Measurements from ENCODE around the gene TMEM185A. TPM values are rescaled to one million over a fixed set of nuclear protein-coding genes. Genes with fewer than 3 reads are reported as not detected.
"Not testable (repeated sequence)": the region's sequence is repeated elsewhere in the genome, so short reads cannot be mapped to it uniquely, and the experiment has no call there.

The TMEM185A gene
- 21.0 TPM for total RNA-seq

DNA sequence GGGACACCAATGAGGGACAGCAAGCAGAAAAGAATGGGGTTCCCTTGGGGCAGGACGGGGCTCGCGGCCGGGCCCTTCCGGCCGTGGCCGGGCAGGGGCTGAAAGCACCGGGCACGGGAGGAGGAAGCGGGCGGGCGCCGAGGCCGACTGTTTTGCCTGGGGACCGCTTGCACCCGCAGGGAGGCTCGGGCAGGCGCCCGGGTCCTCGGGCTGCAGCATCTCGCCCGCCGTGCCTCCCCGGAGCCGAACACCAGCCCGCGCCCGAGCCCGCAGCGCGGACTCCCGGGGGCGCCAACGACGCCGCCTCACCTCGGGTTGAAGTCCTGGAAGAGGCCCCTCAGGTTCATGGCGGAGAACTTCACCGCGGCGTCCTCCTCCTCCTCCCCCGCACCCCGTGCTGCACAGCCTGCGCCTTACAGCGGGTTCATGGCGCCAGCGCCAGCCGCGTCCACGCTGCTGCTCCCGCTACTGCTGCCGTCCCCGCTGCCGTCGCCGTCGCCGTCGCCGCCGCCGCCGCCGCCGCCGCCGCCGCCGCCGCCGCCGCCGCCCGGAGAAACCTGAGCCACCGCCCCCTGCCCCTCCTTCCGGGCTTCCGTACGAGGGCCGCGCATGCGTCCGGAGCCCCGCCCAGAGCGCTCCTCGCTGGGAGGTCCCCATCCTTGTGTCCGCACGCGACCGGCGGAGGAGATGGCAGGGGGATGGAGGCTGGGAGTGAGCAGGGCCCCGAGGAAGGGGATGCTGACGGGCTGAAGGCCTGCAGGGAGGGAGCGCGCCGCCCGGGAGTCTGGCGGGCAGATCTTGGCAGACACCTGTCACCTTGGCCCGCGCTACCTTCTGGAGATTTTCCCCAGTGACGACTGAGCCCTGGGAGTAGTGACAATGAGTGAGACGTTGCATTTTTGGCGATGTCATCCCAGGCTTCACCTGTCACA, at the start of gene TMEM185A:
Gene TMEM185A, minus strand, starts transcription at position 559 of the 932 bp plus-strand sequence. Its CDS starts 212 bp downstream, at position 347.
- DNase-seq, result no peak

DNA sequence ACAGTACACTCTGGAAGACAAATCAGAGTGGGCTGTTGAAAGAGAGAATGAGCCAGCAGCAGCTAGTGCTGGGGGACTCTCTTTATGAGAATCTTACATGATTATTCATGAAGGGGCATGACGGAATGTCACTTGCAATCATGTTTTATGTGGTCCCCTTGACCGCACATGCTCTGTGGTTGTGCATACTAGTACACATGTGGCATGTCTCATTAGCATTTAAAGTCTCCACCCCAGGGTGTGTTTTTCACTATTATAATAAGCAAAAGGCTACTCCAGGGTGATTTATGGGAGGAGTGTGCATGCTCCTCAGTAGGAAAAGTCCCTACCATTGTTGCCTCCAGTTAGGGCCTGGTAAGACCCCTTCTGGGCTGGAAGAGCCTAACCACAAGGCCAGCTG, 49.6 kb upstream of the TMEM185A start:
- DNase-seq, result no peak

DNA sequence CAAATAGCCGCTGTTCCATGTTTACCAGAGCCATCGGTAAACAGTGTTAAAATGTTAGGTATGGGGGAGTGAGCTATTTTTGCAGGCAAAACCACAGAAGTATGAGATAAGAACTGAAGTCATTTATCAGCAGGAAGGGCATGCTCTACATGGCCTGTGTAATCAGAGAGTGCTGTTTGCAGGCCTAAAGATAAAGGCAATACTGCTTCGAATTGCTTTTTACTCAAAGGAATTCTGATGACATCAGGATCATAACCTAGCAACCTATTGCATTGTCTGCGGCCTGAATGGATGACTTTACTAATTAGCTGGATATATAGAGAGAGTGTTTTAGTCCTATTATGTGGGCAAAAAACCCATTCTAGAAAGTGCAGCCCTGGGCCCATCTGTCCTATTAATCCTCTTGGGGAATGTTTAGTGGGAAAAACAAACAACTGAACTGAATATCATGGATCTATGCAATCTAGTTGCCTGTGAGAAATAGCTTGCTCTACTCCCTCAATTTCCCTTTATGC, 47.6 kb upstream of the TMEM185A start:
- not testable (repeated sequence) for DNase-seq

DNA sequence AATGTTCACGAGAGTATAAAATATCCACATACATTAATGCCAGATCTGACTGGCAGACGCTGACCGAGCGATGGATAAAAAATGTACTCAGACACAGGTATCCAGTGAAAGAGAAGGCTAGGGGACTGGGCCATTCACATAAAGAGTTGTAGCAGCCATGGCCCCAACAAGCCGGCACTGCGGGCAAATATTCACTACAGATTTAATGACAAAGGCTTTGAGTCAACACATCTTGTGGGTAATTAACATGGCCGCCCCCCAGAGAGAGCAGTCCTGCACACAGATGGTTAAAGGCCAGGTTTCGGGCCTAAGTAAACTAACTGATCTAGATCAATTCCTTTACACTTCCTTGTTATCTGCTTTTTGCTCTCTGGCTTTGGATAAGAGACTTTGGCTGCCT, 44.0 kb upstream of the TMEM185A start:
- not testable (repeated sequence) for DNase-seq

DNA sequence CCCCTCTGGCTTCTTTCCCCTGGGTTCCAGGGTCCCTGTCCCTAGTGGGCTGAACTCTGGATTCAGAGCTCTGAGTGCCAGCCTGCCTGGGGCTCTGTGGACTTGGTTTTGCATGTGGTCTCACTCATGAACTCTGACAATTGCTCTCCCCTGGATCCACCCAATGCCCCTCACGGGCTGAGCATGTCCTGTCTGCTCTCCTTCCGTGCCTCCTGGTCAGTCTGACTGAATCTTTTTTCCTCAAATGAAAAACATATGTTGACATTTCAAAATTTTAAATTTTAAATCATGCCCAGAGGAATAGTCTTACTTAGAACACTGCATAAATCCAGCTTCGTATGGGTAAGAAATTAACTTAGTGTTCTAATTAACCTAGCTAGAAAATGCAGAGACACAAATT, 43.5 kb upstream of the TMEM185A start:
- DNase-seq, result not testable (repeated sequence)

DNA sequence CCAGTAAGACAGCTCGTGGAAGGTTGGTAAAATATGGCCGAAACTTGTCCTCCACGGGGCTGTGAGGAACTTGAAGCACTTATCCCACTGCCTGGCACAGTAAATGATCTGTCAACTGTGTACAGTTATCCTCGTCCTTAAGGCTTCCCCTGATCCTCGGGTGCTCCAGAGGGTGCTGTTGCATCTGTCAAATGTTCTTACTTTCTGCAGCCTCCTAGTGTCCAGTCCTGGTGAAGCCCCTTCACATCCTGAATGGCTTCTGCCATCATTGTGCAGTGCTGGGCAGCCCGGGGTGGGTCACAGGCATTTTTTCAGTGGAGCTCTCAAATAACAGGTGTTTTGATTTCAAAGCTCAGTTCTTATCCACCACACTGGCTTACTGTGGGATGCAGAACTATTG, 29.0 kb upstream of the TMEM185A start:
- not testable (repeated sequence) for DNase-seq

DNA sequence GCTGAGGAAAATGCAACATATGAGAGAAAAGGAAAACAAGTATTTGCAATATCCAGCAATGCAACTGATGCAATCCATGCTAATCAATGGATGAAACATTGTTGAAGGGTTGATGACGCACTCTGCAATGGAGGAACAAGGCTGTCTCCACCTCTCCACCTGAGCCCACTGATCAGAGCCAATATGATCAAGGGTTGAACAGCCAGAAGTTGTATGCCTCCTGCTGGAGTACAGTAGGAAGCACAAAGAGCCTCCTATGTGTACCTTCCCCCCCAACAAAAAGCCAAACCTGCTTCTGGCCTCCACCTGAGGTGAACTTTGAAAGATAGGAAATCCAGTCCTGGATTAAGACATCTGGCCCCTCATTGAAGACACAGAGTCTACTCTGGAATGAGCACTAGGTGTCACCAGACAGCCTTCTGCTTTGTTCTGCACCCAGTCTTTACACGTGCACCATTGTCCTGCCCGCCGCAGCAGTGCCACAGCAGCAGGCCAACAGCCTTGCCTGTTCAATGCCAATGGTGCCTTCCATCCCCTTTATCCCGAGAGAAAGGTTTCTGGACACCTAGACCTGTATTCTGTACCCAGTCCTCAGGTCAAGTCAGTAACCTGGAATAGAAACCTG, 24.8 kb upstream of the TMEM185A start:
- not testable (repeated sequence) for DNase-seq

DNA sequence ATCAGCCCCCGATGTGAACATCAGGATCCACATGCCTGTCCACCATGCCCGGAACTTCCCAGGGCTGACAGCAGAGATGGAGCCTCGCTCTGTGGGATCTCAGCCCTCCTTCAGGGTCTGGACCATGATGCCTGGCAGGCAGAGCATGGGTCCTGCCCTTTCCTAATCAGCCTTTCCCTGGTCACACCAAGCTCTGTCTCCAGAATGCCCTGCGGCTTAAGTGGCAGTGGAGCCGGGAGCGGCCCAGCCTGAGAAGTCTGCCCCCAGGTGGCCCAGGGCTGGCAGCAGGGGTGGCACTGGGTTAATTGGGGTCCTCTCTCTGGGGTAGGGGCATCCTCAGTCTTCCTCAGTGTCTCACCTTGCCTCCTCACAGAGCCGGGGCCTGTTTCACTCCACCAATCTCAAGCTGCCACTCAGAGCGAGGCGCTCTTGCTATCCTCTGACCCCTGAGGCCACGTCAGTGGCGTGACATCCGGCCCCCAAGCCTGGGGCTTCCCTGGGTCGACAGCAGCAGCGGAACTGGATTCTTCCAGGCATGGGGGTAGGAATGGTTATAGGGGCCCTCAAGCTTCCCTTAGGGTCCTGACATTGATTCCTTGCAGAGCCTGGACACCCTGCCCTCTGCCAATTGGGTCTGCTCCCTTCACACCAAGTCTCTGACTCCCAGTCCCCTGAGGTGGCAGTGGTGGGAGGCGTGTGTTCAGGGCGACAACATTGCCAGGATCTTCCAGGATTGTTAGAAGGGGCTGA, 20.8 kb upstream of the TMEM185A start:
- DNase-seq, result no peak

DNA sequence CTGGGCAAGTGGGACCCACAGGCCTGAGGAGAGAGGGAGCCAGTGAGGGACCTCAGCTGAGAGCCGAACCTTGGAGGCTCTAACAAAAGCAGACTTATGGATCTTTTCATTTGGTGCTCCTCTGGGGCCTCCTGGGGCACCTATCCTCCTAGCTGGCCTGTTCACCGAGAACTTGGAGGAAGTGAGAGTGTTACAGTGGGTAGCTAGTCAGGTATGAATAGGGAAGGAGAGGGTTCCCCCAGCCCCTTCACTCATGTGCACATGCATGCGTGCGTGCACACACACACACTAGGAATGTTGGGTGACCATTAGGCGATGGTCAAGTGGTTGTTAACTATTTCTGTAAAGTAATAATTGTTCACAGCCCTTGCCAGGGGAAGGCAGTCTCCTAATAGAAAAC, 18.6 kb upstream of the TMEM185A start:
- DNase-seq, result no peak

DNA sequence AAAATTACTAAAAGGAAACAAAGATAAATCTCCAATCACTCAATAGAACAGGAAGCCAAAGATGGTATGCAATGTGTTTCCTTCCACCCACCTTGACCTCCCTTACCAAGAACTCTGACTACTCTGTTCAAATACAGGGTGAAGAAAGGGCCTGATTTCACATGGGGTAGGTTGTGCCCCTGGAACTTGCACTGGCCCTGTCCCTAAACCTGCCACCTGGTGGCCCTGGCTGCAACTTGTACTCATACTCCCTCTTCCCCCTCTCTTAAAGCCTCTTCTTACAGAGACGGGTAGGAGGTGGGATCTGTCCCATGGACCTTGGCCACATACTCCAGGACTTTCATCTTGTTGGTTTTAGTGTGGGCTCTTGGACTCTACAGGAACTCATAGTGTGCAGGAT, 17.3 kb upstream of the TMEM185A start:
- no peak for DNase-seq

DNA sequence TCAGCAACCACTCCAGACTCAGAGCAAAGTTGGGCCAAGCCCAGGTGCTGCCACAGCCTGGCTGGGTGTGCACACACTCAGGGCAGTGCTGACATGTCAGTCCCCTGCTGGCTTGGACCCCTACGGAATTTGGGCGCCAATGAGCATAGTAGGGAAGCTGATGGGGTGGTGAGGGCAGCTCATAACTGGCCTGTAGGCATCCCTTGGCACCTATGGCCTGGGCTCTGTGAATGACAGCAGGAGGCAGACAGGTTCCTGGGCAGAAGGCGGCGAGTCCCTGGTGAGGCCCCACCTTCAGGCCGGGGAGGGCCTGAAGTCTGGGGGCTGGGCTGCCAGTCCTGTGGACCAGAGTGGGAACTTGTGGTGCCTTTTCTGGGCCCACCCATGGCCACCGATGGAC, 15.9 kb upstream of the TMEM185A start:
- no peak for DNase-seq

DNA sequence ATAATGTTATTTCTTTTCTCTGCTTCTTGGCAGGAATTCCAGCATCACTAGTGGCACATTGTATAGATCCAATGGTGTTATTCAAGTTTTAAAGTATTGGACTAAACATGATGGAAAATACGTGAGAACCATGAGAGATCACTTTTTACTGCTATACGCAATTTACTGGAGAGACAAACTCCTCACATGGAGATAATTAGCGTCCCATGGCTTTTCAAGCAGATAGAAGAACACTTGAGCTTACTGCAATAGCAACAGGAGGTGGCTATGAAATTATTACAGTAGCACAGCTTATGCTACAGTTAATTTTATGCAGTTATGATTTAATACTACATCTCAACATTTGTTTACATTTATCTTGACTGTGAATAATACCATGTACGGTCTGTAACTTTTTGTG, 11.9 kb upstream of the TMEM185A start:
- DNase-seq, result peak; percentile 49

DNA sequence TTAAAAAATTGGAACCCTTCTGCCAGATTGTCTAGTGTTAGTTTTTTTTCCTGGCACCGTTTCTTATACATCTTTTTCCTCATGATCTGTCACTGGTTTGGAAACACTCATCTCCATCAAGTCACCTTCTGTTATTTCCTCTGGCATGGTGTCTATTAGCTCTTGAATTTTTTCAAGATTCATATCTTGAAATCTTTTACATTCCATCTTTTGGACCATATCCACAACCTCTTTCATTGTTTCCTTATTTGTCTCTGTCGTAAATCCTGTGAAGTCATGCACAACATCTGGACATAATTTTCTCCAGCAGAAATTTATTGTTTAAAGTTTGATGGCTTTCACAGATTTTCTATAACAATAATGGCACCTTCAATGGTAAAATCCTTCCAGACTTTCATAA, 10.2 kb upstream of the TMEM185A start:
- peak; percentile 71 for DNase-seq

DNA sequence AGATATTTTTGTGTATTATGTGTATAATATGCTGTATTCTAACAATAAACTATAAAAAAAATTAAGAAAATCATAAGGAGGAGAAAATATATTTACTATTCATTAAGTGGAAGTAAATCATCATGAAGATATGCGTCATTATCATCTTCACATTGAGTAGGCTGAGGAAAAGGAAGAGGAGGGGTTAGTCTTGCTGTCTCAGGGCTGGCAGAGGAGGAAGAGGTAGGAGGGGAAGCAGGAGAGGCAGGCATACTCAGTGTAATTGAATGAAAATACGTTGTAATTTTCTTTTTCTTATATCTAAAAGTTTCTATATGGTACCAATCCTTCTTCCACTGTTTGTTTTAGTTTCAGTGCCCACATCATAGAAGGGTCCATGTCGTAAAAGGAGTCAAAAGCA, 9.8 kb upstream of the TMEM185A start:
- DNase-seq, result no peak

DNA sequence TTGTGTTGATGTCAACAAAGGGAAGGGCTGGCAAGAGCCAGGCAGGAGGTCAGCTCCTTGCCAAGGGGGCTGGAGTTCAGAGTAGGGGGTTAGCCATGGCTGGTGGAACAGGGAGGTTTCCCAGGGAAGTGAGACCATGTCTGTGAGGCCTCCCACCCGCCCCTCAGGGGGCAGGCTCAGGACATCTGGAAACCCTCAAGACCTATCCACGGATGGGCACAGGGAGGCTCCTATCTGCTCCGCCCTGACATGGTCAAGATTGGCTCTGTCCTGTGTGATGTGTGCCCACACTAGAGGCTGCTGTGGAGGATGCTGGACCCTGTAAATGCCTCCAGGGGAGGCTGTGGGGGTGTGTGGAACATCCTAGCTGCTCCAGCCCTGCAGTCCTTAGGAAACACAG, 8.0 kb upstream of the TMEM185A start:
- DNase-seq, result no peak

DNA sequence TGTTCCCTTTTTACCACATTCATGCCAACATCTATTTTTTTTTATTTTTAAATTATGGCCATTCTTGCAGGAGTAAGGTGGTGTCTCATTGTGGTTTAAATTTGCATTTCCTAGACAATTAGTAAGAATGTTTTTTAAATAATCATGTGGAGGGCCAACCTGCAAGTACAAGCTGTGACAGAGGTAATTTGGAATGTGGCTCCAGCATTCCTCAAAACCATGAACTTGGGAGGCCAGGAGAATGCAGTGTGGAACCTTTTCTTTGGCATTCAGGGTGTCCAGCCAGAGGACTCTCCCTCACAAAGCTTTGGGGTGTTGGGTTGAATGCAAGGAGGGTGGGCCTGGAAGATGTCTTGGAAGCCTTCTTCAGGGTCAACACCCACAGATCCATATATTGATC, 7.3 kb upstream of the TMEM185A start:
- no peak for DNase-seq

DNA sequence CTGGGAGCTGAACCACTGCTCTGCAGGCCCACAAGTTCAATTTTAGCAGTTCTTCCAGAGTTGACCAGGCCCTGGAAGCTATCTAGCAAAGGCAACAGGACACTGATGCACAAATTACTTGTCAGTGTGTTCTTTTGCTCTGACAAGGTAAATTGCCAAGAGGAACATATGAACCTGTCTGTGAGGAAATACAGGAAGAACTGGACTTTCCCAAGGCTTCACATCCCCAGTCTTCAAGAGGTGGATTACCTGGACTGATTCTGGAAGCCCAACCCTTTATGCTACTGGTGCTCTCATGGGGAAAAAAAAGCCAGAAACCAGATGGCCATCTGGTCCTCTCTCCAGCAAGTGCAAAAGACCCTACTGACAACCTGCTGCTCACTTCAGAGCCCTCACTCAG, 1.9 kb upstream of the TMEM185A start:
- DNase-seq, result no peak

DNA sequence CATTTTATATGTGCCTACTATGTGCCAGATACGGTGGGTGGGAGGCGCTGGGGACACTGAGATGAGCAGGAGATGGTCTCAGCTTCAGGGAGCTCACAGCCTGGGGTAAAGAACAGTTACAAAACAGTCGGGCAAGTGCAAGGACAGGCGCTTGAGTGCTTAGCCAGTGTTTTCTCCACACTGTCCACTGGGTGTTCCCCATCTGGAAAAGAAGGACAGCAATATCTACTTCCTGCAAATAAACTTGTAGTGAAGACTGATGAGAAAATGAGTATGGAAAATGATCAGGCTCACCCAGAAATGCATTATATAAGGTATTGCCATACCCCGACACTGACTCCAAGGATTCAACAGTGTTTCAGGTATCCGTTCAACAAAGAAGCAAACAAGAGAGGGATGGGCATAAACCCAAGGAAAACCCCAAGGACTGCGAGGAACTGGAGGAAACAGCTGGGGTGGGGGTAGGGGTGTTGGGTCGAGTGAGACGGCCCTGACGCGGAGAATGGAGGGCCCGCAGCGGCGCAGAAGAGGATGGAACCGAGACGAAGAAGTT, 835 bp downstream of the TMEM185A start:
- DNase-seq, result peak; percentile 19

DNA sequence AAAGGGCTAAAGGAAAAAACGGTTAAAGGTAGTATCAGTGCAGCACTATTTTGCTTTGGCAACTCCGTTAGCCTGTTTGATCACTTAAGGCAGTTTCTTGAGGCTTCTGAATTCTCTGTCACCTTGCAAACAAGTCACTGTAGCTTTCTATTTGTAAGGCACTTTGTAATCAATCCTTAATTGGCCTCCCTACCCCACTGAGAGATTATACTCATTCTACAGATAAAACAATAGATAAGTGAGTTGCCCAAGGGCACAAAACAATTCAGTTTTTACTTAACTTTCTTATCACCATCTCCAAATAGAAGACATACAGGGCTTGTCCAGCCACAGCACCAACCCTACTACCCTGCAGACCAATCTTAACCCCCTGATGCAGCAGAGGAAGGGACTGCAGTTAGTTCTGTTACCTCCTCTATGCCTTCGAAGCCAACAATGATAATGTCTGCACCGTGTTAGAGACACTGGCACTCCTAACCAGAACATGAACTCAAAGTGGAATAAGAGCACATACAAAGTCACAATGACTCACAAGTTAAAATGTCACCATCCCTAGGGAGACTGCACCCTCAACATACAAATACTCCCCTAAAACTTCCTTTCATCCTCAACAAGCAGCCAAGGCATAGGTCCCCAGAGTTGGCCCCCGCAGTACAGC, 1.7 kb downstream of the TMEM185A start:
- DNase-seq, result no peak

DNA sequence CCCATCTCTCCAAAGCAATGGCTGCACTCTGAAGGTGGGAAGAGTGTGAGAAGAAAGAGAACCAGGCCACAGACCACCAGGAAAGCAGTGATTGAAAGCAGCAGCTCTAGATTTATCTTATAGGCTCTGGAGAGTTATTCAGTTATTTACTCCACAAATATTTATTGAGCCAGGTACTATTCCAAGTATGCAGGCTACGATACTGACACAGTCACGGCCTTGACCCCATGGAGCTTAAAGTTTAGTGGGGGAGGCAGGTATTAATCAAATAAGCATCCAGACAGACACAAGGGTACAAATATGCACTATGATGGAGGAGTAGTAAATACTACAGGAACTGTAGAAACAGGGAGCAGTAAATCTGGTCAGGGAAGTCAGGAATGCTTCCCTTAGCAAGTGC, 2.8 kb downstream of the TMEM185A start:
- no peak for DNase-seq

DNA sequence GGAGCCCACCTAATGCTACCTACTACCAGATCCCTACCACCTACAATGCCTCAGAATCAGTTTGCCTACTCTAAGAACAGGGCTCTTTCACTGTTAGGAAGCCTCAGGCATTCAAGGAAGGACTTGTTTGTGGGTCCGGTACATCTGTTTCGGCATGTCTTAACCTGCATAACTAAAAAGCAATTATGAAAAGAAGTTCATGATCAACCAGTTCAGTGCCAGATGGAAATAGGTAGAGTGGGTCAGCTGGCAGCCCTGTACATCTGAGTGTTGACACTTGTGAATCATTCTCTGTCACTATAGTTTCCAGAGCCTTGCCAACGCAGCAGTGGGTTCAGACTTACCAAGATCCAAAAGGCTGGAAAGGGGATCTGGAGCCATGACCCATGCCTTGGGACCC, 3.3 kb downstream of the TMEM185A start:
- no peak for DNase-seq

DNA sequence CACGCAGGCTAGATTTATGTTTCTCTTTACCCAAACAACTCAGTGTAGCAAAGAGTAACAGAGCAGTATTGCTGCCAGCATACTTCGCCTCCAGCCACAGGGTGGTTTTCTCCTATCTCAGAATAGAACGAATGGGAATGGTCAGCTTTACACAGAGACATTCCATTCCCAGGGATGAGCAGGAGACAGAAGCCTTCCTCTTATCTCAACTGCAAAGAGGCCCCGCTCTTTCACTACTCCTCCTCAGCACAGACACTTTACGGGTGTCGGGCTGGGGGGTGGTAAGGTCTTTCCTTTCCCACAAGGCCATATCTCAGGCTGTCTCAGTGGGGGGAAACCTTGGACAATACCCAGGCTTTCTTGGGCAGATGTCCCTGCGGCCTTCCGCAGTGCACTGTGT, 4.8 kb downstream of the TMEM185A start:
- DNase-seq, result not testable (repeated sequence)
